HL-60/S4 treated with retinoic acid at 250 ng/mL for 4 days and 3 days (cell line): ENCODE measurements around the gene CCDC188.

ENCODE experiments used
- in situ Hi-C: fragments of 300-500 bp; cut with MboI; formaldehyde crosslinking; loops from 2 replicates; pipeline ENCODE4 v1.7.0; 2022; ENCODE audit warnings: low sequenced_read_pairs

Gene CCDC188

DNA sequence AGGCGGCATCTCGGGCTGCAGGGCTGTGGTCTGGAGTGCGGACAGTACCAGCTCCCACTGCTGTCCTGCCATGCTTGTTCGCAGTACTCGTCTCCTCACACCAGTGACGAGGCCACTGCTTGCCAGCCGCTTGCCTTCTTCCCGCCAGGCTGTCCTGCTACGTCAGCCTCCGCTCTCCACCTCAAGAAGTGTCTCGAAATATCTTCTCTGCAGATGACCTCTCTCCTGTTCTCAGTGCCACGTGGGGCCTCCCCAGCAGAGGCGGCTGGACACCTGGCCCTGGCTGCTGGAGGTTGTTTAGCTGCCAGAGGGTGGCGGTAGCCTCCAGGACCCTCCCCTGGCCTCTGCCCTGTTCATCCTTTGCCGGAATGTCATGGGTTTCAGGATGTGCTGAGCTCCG lies 3.1 kb upstream of the CCDC188 start:
- in situ Hi-C loops, result loop anchor here (10.0 kb wide), 1 partner anchor 111 kb away; the partner anchor contains the start of gene RTN4R

DNA sequence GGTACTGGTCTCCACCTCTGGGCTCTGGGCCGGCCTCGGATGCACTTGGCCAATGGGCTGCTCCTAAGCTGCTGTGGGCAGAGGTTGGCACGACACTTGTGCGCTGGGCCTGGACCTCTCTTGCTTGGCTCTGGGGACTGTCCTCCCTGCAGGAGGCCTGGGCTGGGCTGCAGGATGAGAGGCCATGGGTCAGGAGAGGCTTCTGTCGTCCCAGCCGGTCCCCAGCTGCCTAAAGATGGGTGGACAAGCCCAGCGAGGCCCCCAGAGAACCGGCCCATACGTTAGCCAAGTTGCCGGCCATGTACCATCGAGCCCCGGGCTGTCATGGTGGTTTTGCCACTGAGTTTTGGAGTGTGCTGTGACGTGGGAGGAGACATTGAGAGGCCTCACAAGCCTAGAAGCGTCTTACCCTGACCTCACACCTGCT lies 1.6 kb upstream of the CCDC188 start:
- in situ Hi-C loops, result loop anchor here (10.0 kb wide), 1 partner anchor 112 kb away; the partner anchor contains the start of gene RTN4R

DNA sequence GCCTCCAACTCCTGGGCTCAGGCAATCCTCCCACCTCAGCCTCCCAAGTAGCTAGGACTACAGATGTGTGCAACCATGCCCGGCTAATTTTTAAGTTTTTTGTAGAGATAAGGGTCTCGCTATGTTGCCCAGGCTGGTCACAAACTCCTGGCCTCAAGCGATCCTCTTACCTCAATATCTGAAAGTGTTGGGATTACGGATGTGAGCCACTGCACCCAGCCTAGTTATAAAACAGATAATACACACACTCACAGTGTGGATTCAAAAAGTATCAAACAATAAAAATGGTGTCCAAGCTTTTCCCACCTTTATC lies 377 bp upstream of the CCDC188 start:
- in situ Hi-C loops, result loop anchor here (10.0 kb wide), 1 partner anchor 114 kb away; the partner anchor contains the start of gene RTN4R

DNA sequence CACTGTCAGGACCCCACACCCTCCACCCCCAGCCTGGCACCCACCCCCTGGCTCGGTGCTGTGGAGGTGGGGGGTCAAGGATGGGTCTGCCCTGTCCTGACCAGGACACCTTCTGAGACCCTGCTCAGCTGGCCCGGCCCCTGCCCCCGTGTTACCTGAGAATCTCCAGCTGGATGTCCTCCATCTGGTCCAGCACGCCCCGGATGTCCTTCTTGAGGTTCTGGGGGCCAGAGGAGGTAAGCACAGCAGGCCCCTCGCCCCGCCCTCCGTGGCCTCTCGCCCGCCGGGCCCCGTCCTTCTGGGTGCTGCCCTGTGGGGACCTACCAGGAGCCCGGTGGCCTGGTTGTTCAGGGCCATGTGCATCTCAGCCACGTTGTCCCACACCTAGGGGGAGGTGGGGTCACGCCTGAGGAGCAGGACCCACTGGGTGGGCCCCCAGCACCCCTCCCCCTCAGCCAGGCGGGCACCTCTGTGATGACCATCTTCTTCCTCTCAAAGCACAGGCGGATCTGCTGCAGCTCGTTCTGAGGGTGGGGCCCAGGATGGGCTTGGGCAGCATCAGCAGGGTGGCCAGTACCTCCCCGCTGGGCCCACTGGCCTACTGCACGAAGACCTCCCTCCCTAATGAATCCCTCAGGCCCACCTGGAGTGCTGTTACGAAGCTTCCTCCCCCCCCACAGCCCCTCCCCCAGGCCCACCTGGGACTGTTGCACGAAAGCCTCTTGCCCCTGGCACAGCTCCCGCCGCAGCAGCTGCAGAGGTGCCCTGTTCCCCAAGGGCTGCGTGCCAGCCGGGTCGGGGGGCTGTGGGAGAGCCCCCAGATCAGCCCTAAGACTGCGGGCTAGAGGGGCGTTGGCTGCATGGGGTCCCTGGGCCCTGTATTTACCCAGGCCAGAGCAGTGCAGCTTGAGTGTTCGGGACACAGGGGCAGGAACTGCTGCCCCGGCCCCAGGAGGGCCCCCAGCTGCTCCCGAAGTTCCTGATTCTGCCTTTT lies 1.3 kb downstream of the CCDC188 start:
- in situ Hi-C loops, result loop anchor here (10.0 kb wide), 1 partner anchor 115 kb away; the partner anchor contains the start of gene RTN4R

DNA sequence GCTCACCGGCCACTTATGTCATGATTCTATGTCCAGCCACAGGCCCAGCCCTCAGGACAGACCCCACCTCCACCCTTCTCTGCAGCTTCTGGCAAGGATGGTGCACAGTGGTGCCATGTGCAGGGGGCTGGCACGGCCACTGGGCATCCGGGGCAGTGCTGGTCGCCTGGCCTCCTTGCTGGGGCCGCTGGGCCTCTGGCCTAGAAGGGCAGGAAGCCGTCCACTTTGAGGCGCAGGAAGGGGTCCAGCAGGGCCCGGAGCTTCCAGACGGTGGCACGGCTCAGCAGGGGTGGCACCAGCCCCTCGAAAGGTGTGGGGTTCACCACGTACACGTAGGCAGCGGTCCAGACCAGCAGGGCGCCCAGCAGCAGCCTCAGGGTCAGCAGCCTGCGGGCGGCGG lies 2.4 kb downstream of the CCDC188 start:
- in situ Hi-C loops, result no loop called here

DNA sequence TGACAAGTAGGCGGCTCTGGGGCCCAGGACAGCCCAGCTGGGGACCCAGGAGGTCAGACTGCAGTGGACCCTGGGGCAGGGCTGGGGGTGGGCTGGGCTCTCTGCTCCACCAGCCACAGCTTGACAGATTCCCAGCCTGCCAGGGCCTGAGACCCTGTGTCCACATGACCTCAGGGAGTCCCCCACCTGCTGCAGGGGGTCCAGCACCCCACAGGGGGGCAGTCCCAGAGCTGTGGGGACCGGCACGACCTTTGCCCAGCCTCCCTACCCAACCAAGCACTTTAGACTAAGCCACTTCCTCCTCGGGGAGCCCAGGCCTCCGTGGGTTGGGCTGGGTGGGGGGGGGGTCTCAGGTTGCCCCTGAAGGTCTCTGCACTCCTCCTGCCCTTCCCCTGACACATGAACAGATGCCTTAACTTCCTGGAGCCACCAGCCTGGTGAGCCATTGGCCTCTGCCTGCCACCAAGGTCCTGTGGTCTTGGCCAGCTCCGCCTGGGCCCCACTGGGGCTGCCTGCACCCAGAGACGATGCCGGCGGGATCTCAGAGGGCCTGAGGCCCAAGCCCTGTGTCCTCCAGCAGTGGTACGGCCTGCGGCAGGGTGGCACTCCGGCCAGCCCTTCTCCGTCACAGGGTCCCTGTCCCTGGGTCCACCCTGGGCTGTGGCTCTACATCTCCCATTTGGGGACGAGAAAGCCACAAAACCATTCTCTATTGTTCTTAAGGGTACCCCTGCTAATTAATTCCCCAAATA lies 3.4 kb downstream of the CCDC188 start:
- in situ Hi-C loops, result no loop called here

DNA sequence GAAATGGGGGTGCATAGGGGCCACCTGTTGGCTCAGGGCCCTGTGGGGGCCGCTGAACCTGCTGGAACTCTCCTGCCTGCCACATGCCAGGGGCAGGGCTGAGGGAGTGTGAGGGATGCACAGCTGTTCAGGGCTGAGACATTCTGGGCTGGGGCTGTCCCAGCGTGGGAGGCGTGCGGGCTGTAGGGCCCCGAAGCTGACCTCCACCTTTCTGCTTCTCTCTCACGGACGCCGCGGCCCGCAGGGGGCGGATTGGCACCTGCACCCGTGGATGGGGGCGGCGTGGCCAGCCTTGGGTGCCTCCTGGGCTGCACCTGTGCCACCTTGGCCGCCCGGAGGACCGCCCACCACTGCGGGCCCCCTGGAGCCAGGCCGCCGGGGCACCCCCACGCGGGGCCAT lies 4.1 kb downstream of the CCDC188 start:
- in situ Hi-C loops, result no loop called here

DNA sequence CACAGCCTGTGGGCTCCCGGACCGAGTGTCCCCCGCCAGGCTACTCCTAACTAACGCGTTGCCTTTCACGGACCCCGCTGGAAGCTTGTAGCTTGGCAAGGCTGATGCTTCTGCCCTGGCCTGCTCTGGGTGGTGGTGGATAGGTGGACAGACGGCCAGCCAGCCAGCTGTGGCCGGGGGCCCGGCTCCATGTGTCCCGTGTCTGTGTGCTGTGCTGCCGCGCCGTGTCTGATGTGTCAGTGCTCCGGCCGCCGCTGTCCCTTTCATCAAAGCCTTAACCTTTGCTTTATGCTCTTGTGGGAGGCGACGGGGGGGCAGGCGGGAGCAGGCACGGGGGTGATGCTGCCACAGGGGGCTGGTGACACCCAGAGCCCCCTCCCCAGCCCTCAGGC lies 5.0 kb downstream of the CCDC188 start:
- in situ Hi-C loops, result no loop called here

DNA sequence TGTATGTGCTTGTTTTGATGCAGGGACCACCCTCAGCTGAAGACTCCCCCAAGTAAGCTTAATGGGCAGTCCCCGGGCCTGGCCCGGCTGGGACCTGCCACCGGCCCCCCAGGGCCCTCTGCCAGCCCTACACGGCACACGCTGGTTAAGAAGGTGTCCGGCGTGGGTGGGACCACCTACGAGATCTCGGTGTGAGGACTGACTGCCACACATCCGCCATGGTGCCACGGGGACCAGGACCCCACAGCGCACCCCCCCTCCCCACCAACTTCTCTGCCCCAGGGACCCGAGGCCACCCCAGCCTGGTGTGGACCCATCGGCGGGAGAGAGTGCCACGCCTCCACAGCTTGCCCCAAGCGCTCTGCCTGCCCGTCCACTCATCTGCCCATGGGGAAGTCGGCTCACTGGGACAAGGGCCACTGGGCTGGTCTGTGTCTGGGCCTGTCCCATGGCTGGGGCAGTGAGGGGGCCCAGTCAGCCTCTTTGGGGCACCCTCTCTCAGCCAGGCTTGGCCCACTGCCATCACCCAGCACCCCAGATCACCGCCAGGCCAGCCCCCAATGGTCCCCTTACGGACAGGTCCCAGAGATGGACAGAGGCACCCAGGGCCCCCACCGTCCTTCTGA lies 5.5 kb downstream of the CCDC188 start:
- in situ Hi-C loops, result no loop called here

DNA sequence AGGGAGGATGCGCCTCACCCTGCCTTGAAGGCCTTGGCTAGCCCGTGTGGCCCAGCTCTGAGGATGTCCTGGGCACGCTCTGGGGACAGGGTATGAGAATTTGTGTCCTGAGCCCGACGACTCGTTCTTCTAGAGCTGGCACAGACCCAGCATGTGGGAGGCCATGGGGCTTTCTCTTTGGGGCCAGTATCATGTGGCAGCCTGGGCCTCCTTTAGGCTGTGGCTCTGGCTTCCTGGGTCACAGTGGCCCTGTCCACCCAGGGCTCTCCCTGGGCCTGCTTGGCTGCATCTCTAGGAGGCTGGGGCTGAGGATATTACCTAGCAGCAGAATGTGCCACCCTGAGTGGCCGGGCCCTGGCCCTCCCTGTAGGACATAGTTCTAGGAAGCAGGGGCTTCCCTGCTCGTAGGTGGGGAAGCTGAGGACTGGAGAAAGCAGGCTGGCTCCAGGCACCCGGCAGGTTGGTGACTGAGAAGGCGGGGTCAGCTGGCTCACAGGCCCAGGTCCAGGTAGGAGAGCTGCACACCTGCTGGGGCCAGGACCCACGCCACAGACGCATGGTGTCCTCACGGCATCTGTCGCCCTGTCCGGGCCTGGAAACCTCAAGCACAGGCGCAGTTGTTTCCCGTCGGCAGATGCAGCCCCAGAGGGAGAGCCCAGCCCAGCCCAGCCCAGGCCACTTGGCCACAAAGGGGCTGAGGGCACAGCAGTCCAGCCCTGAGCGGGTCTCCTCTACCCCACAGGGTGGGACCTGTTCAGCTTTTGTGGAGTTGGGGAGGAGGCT lies 6.8 kb downstream of the CCDC188 start:
- in situ Hi-C loops, result no loop called here

DNA sequence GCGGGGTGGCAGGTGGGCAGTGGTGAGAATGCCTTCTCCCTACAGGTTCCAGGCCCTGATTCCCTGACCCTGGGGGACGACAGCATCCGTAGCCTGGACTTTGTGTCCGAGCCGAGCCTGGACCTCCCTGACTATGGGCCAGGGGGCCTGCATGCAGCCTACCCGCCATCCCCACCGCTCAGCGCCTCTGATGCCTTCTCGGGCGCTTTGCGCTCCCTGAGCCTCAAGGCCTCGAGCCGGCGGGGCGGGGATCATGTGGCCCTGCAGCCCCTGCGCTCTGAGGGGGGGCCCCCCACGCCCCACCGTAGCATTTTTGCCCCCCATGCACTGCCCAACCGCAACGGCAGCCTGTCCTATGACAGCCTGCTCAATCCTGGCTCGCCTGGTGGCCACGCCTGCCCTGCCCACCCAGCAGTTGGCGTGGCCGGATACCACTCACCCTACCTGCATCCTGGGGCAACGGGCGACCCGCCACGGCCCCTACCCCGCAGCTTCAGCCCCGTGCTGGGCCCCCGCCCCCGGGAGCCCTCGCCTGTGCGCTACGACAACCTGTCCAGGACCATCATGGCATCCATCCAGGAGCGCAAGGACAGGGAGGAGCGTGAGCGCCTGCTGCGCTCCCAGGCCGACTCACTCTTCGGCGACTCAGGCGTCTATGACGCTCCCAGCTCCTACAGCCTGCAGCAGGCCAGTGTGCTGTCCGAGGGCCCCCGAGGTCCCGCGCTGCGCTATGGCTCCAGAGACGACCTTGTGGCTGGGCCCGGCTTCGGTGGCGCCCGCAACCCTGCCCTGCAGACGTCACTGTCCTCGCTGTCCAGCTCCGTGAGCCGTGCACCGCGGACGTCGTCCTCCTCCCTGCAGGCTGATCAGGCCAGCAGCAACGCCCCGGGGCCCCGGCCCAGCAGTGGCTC lies 7.9 kb downstream of the CCDC188 start:
- in situ Hi-C loops, result no loop called here

DNA sequence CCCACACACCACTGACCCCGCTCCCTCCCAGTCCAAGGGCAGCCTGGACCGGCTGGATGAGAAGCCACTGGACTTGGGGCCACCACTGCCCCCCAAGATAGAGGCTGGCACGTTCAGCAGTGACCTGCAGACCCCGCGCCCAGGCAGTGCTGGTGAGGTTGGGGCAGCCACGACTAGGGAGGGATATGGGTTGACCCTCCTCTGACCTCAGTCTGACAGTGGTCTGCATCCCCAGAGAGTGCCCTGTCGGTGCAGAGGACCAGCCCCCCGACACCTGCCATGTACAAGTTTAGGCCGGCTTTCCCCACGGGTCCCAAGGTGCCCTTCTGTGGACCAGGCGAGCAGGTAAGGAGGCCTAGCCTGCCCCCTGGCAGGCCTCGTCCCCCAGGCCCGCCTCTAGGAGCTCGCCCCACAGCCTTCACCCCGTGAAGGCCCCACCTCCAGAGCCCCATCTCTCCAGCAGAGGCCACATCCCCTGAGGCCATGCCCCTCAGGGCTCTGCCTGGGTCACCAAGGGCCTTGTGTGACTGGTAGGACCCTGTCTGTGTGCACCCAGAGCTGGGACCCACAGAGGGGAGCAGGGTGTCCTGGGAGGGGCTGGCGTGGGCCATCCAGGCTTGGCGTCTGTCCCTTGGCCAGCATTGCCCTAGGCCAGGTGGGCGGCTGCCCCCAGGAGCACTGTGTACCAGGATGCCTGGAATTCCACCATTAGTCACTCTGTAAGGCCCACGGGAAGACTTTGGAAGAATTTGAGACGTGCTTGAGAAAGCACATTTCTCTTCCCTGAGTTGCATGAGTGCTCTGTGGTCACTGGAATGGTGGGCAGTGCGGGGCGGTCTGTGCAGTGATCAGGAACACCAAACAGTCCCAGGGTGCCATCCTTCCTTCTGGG lies 9.4 kb downstream of the CCDC188 start:
- in situ Hi-C loops, result no loop called here

DNA sequence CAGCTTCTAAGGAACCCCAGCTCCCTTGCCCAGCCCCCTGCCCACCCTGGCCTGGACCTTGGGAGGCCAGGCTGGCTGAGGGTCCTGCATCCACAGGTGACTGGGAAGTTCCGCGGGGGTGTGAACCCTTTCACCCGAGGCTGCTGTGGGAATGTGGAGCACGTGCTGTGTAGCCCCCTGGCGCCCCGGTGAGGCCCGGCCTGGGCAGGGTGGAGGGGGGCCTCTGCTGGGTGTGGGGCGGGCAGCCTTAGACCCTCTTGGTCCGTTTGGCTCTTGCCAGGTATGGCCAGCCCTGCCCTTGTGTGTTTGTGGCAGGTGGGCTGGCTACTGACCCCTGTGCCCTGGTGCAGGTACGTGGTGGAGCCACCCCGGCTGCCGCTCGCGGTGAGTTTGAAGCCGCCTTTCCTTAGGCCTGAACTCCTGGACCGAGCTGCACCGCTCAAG lies 10.3 kb downstream of the CCDC188 start:
- in situ Hi-C loops, result no loop called here

DNA sequence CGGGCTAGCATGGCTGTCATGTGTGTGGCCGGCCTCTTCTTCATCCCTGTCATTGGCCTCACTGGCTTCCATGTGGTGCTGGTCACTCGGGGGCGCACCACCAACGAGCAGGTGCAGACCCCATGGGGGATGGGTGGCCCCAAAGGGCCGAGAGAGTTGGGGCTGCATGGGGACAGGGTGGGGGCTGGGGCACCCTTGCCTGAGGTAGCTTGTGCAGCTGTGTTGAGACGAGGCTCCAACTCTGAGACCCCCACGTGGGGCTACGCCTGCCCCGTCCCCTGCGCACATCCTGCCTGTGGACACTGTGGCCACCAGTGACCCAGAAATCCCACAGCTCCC lies 10.8 kb downstream of the CCDC188 start:
- in situ Hi-C loops, result no loop called here

DNA sequence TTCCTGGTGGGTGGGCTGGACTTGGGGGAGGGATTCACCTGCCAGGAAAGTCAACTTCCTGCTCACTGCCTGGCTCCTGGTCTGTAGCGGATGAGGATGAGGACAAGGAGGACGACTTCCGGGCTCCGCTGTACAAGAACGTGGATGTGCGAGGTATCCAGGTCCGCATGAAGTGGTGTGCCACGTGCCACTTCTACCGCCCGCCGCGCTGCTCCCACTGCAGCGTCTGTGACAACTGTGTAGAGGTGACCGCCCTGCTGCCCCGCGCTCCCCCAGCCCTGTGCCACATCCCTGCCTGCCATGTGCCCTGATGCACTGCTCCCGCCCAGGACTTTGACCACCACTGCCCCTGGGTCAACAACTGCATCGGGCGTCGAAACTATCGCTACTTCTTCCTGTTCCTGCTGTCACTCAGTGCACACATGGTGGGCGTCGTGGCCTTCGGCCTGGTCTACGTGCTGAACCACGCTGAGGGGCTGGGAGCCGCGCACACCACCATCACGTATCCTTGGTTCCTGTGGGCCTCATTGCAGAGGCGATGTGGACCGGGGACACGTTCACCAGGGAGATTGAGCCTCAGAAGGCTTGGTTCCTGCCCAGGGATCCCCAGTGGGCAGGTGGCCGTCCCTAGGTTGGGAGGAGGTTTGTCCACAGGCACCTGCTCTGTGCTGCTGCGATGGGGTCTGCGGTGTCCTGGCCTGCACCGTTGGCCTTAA lies 11.3 kb downstream of the CCDC188 start:
- in situ Hi-C loops, result no loop called here

DNA sequence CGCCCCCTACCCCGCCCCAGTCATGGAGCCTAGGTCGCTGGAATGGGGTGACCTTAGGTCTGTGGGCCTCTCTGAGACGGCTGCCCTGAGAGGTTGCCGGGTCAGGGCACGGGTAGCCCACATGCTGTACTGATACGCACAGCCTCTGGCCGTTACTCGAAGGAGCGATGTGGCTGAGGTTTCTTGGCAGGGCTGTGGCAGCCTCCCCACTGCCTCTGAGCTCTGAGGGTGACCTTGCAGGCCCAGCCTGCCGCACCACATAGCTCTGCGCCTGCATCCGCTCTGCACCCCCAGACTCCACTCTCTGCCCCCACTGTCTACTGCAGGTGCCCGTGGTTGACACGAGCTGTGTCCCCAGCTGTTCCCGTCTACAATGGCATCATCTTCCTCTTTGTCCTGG lies 12.0 kb downstream of the CCDC188 start:
- in situ Hi-C loops, result no loop called here

DNA sequence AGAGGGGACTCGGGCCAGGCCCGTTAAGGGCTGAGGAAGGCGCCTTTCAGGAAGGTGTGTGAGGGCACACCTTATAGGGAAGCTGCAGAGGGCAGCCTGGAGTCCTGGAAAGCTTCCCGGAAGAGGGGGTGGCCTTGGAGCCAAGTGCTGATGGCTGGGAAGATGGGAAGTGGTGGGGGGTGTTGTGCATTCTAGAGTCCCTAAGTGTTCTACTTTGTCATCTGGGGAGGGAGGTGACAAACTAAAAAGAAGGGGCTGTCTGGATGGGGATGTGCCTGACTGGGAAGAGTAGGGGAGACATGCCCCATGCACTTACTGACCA lies 12.5 kb downstream of the CCDC188 start:
- in situ Hi-C loops, result no loop called here
